Activated T-helper 17 cell treated with anti-CD3 and anti-CD28 coated beads, Interleukin-2, amount 50 U/mL, for 72 hours (primary cell): ENCODE data around the gene FANCC. TPM values are rescaled to one million over a fixed set of nuclear protein-coding genes. Genes with fewer than 3 reads are reported as not detected.

Source experiments
- ATAC-seq: fragments of 150-1000 bp; cut with Tn5 transposase; replicated peaks from 2 replicates; pipeline ENCODE4 v1.10.0; 2021; ENCODE audit warnings: mild to moderate bottlenecking, moderate library complexity
- H3K27ac Mint-ChIP-seq: one replicate; pipeline ENCODE4 v1.8.0; 2022; ENCODE audit warnings: mixed read lengths
- H3K27me3 Mint-ChIP-seq: one replicate; pipeline ENCODE4 v1.8.0; 2022; ENCODE audit warnings: mixed read lengths
- H3K36me3 Mint-ChIP-seq: one replicate; pipeline ENCODE4 v1.8.0; 2022; ENCODE audit warnings: low read depth, mild to moderate bottlenecking, mixed read lengths
- H3K4me1 Mint-ChIP-seq: one replicate; pipeline ENCODE4 v1.8.0; 2022; ENCODE audit warnings: mixed read lengths
- H3K4me3 Mint-ChIP-seq: one replicate; pipeline ENCODE4 v1.8.0; 2022; ENCODE audit warnings: mild to moderate bottlenecking, mixed read lengths
- H3K9me3 Mint-ChIP-seq: one replicate; pipeline ENCODE4 v1.8.0; 2022; ENCODE audit warnings: mixed read lengths
- total RNA-seq, 2 donors: library from RNA; stranded (reverse); gene quantifications; one replicate each; pipeline ENCODE4 v1.2.3, GENCODE V29; 2022

FANCC gene
- total RNA-seq, 2 donors from 2014 or later: 8.8 to 13.8 TPM

DNA sequence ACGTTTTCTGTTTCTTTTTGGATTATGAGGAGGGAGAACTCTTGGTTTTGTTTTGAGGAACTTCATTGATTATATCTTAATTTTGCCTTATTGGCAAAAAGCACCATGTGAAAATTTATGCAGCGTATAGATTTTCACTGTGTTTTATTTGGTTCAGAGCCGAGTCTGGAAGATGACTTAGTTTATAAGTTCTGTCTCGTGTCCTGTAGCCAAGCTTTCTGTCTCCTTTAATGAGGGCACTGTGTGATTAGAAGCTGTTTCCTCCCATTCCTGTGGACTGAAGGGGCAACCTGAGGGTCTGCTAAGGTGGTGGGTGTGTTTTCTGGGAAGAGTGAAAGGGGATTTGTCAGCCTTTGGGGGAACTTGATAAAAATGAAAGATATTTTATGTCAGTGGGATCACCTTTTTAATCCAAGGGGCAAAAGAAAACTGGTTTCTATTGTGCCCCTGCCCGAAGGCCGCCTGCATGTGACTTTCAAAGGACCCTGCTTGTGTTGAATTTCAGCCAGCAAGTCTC lies 262.1 kb downstream of the FANCC start:
- Mint-ChIP-seq H3K36me3 (no peaks in the 10 kb centered on the region), H3K9me3 (no peaks in the 10 kb centered on the region), H3K27ac (no peak overlapping the region), H3K4me1 (no peaks in the 10 kb centered on the region), H3K4me3 (no peak overlapping the region), H3K27me3 (no peaks in the 10 kb centered on the region)
- no peak for ATAC-seq

DNA sequence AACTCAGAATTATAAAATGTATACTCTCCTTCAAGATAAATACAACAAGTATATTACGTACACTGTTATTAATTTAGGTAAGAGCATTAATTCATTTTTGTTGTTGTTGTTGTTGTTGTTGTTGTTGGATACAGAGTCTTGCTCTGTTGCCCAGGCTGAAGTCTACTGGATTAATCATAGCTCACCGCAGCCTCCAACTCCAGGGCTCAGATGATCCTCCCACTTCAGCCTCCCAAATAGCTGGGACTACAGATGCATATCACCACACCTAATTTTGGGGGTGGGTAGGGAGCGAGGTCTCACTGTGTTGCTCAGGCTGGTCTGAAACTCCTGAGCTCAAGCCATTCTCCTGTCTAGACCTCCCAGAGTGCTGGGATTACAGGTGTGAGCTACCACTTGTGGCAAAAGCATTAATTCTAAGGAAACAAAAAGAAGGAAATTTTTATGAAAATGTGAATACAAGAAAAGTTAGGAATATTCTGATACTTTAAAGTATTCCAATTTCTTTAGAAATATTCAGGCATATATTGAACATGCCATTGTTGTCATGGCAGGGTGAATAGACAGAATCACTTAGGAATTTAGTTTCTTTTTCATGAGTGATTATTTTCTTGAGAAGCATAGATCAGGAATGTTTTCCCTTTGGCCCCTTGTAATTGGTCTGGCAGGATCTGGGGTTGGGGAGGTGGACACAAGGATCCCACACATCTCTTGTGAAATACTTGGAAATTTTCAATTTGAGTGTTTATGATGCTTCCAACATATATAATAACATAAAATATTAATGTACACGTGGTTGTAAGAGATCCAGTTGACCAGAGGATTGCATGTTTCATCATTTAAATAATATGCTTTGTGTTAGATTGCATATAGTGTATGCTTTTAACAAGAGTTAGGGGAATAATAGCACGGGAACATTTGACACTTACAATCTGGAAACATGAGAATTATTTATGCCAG lies 263.6 kb downstream of the FANCC start:
- Mint-ChIP-seq H3K9me3 (no peaks in the 10 kb centered on the region), H3K36me3 (no peaks in the 10 kb centered on the region), H3K4me3 (no peak overlapping the region), H3K27ac (no peak overlapping the region), H3K4me1 (no peaks in the 10 kb centered on the region), H3K27me3 (peaks cover 2% of the 10 kb centered on the region)
- no peak for ATAC-seq

DNA sequence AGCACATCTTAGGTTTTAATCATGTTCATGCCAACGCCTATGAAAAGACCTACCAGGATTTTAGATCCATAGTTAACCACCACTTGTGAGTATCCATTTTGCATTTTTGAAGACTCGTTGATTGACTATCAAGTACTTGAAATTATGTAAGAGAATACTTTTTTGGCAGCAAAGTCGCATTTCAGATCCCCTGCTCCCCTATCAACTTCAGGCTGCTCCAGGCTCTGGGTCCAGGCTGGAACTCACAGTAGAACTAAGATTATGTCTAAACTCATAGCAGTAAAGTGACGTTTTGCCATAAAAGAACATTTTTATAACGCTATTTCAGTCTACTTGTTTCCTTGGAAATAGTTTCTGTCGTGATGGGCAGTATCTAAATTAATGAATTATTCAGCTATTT lies 267.7 kb downstream of the FANCC start:
- no peak for ATAC-seq
- peaks cover 5% of the 10 kb centered on the region for H3K27me3 Mint-ChIP-seq

More for the DNA sequence above, 267.7 kb downstream of the FANCC start:
- Mint-ChIP-seq H3K4me3 (no peak overlapping the region), H3K9me3 (no peaks in the 10 kb centered on the region), H3K4me1 (no peaks in the 10 kb centered on the region), H3K36me3 (no peaks in the 10 kb centered on the region), H3K27ac (no peak overlapping the region)

Other genes starting within 250 kb of the FANCC start
- 1 to 10 TPM; 2.0 to 8.6 TPM for gene PTCH1, start 199.3 kb upstream of the FANCC start, total RNA-seq